ENCODE data around the gene RRBP1.

RRBP1 gene

GRCh38 chr20:17606001-17606400 is 76.0 kb downstream of the RRBP1 start:
- no peak overlapping the region for H3K4me3 ChIP-seq (ENCODE audit: low read length)
- no peak overlapping the region for H2AFZ ChIP-seq (ENCODE audit: low read depth, low read length)
- no peak overlapping the region for H3K4me2 ChIP-seq (ENCODE audit: low read length)
- TF ChIP-seq, protein P1, sequence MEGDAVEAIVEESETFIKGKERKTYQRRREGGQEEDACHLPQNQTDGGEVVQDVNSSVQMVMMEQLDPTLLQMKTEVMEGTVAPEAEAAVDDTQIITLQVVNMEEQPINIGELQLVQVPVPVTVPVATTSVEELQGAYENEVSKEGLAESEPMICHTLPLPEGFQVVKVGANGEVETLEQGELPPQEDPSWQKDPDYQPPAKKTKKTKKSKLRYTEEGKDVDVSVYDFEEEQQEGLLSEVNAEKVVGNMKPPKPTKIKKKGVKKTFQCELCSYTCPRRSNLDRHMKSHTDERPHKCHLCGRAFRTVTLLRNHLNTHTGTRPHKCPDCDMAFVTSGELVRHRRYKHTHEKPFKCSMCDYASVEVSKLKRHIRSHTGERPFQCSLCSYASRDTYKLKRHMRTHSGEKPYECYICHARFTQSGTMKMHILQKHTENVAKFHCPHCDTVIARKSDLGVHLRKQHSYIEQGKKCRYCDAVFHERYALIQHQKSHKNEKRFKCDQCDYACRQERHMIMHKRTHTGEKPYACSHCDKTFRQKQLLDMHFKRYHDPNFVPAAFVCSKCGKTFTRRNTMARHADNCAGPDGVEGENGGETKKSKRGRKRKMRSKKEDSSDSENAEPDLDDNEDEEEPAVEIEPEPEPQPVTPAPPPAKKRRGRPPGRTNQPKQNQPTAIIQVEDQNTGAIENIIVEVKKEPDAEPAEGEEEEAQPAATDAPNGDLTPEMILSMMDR (IDR thresholded peaks at IDR 0.05; ENCODE audit: low read depth, low read length), result no peak
- TF ChIP-seq EZH2phosphoT487 (IDR thresholded peaks at IDR 0.05; ENCODE audit: low read depth), result no peak
- peaks cover 6% of the 10 kb centered on the region; the same call in 1 of the 2 replicates for H3K4me1 ChIP-seq (ENCODE audit: low read length)
- no peaks in the 10 kb centered on the region for H3K79me2 ChIP-seq (ENCODE audit: low read length)
- H3K27me3 ChIP-seq (ENCODE audit: low read depth, low read length), result no peaks in the 10 kb centered on the region
- H4K20me1 ChIP-seq (ENCODE audit: insufficient read depth, low read length), result peaks cover 70% of the 10 kb centered on the region
- H3K36me3 ChIP-seq (replicated peaks; ENCODE audit: low read depth, low read length), result peaks cover 54% of the 10 kb centered on the region
- no peaks in the 10 kb centered on the region for H3K9me3 ChIP-seq (ENCODE audit: insufficient read depth, low read length)
- no peak overlapping the region for H3K9ac ChIP-seq (ENCODE audit: low read length)
- no peak overlapping the region for H3K27ac ChIP-seq (ENCODE audit: low read length)

DNA sequence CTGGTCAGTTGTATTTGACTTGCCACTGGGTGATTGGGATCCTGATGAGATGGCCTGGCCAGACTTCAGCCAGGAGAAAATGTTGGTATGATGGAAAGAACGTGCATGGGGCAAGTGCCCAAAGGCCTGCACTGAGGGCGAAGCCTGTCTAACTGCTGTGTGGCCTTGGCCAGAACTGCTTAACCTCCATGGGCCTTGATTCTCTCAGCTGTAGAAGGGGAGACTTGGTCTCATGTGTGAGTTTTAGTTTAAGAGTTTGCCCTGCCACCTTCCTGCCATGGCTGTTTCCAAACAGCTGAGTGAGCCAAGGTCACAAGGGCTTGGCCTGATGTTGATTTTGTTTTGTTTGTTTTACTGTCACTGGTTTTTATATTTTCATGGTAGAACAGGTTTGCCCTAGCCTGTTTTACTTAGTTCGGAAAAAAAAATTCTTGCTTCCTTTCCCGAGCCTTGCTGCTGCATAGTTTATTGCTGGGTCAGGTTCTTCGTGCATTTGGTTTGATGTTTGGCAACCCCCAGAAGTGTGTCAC is 76.8 kb downstream of the RRBP1 start:
- Histone ChIP-seq H3K4me2 (ENCODE audit: low read length) (no peak overlapping the region), H3K27me3 (ENCODE audit: low read depth, low read length) (no peaks in the 10 kb centered on the region), H3K36me3 (replicated peaks; ENCODE audit: low read depth, low read length) (peaks cover 50% of the 10 kb centered on the region), H3K27ac (ENCODE audit: low read length) (no peak overlapping the region), H3K4me3 (ENCODE audit: low read length) (no peak overlapping the region), H3K79me2 (ENCODE audit: low read length) (no peaks in the 10 kb centered on the region), H3K4me1 (ENCODE audit: low read length) (peaks cover 6% of the 10 kb centered on the region; the same call in 1 of the 2 replicates), H3K9ac (ENCODE audit: low read length) (no peak overlapping the region), H2AFZ (ENCODE audit: low read depth, low read length) (no peak overlapping the region), H4K20me1 (ENCODE audit: insufficient read depth, low read length) (peaks cover 72% of the 10 kb centered on the region), H3K9me3 (ENCODE audit: insufficient read depth, low read length) (no peaks in the 10 kb centered on the region)
- TF ChIP-seq, protein P1 (IDR thresholded peaks at IDR 0.05; ENCODE audit: low read depth, low read length), result no peak

GRCh38 chr20:17602493-17602892 is 79.5 kb downstream of the RRBP1 start:
- Histone ChIP-seq H2AFZ (ENCODE audit: low read depth, low read length) (no peak overlapping the region), H3K4me2 (ENCODE audit: low read length) (no peak overlapping the region), H4K20me1 (ENCODE audit: insufficient read depth, low read length) (peaks cover 83% of the 10 kb centered on the region), H3K27ac (ENCODE audit: low read length) (no peak overlapping the region), H3K36me3 (replicated peaks; ENCODE audit: low read depth, low read length) (peaks cover 41% of the 10 kb centered on the region), H3K4me3 (ENCODE audit: low read length) (no peak overlapping the region), H3K27me3 (ENCODE audit: low read depth, low read length) (no peaks in the 10 kb centered on the region), H3K9ac (ENCODE audit: low read length) (no peak overlapping the region), H3K9me3 (ENCODE audit: insufficient read depth, low read length) (no peaks in the 10 kb centered on the region), H3K4me1 (ENCODE audit: low read length) (peaks cover 6% of the 10 kb centered on the region; the same call in 1 of the 2 replicates), H3K79me2 (ENCODE audit: low read length) (peaks cover 25% of the 10 kb centered on the region)
- TF ChIP-seq EZH2phosphoT487 (IDR thresholded peaks at IDR 0.05; ENCODE audit: low read depth), result no peak
- TF ChIP-seq, protein P1 (IDR thresholded peaks at IDR 0.05; ENCODE audit: low read depth, low read length), result no peak

- Histone ChIP-seq H3K9ac (ENCODE audit: low read length) (no peak overlapping the region), H3K27ac (ENCODE audit: low read length) (no peak overlapping the region), H2AFZ (ENCODE audit: low read depth, low read length) (no peak overlapping the region), H4K20me1 (ENCODE audit: insufficient read depth, low read length) (peaks cover 88% of the 10 kb centered on the region), H3K4me2 (ENCODE audit: low read length) (no peak overlapping the region), H3K79me2 (ENCODE audit: low read length) (peaks cover 30% of the 10 kb centered on the region), H3K4me1 (ENCODE audit: low read length) (peaks cover 6% of the 10 kb centered on the region; the same call in 1 of the 2 replicates), H3K36me3 (replicated peaks; ENCODE audit: low read depth, low read length) (peaks cover 41% of the 10 kb centered on the region), H3K9me3 (ENCODE audit: insufficient read depth, low read length) (no peaks in the 10 kb centered on the region), H3K4me3 (ENCODE audit: low read length) (no peak overlapping the region), H3K27me3 (ENCODE audit: low read depth, low read length) (no peaks in the 10 kb centered on the region)
- TF ChIP-seq, protein P1 (IDR thresholded peaks at IDR 0.05; ENCODE audit: low read depth, low read length), result no peak
- TF ChIP-seq EZH2phosphoT487 (IDR thresholded peaks at IDR 0.05; ENCODE audit: low read depth), result no peak
Measured at GRCh38 chr20:17601957-17602356, 80.1 kb downstream of the RRBP1 start.

All from OCI-LY3 (cell line).